Fibroblast of the aortic adventitia (primary cell): ENCODE results near the gene CCL14. TPM values are rescaled to one million over a fixed set of nuclear protein-coding genes. Genes with fewer than 3 reads are reported as not detected.
"Not testable (repeated sequence)": the region's sequence is repeated elsewhere in the genome, so short reads cannot be mapped to it uniquely, and the experiment has no call there.

Experiments used
- DNase-seq: peaks from one replicate; pipeline ENCODE4 v3.0.0-alpha.2; 2010; ENCODE audit warnings: low read depth
- H3K4me3 ChIP-seq: 2 replicates; pipeline ENCODE4 v1.5.1; 2011; ENCODE audit warnings: low read depth, mild to moderate bottlenecking, control low read depth, low read length, moderate library complexity
- CTCF ChIP-seq: IDR thresholded peaks from 2 replicates; pipeline ENCODE4 v1.5.1; 2011; ENCODE audit warnings: mild to moderate bottlenecking, low read length, control low read depth, inconsistent platforms; ENCODE audit not compliant: insufficient read depth
- total RNA-seq: library from RNA; depleted of rRNA; stranded (reverse); fragments of >200 nt; gene quantifications from 2 replicates; pipeline ENCODE4 v1.2.3, GENCODE V29; 2012; ENCODE audit warnings: low replicate concordance

Gene CCL14
- total RNA-seq, 1 donor, result not detected

GRCh38 chr17:36019423-36019822 is 32.9 kb upstream of the CCL14 start:
- TF ChIP-seq CTCF, result no peak
- H3K4me3 ChIP-seq, result no peak overlapping the region
- DNase-seq, result no peak

- TF ChIP-seq CTCF, result no peak
- DNase-seq, result no peak
- no peak within 1 kb of the TSS for H3K4me3 ChIP-seq
Measured at GRCh38 chr17:36017799-36018198, 31.3 kb upstream of the CCL14 start, which contains the start of gene CCL23. Gene CCL23 (minus strand): TSS chr17:36017972. CDS start chr17:36017897, 75 bp downstream.

GRCh38 chr17:36016555-36016954 is 30.0 kb upstream of the CCL14 start:
- TF ChIP-seq CTCF, result no peak
- no peak overlapping the region for H3K4me3 ChIP-seq
- no peak for DNase-seq

GRCh38 chr17:36015895-36016294 is 29.4 kb upstream of the CCL14 start:
- H3K4me3 ChIP-seq, DNase-seq: not testable (repeated sequence)

- no peak overlapping the region for H3K4me3 ChIP-seq
- no peak for DNase-seq
- TF ChIP-seq CTCF, result no peak
Measured at GRCh38 chr17:36014946-36015345, 28.4 kb upstream of the CCL14 start.

- no peak for TF ChIP-seq CTCF
- no peak for DNase-seq
- H3K4me3 ChIP-seq, result no peak overlapping the region
Measured at GRCh38 chr17:36011201-36011600, 24.7 kb upstream of the CCL14 start.

GRCh38 chr17:36008998-36009665 is 22.6 kb upstream of the CCL14 start:
- TF ChIP-seq CTCF, result peak; percentile 30
- no peak overlapping the region for H3K4me3 ChIP-seq
- peak; percentile 13 for DNase-seq
